A673 (cell line): ENCODE measurements around the gene C4orf50. TPM values are rescaled to one million over a fixed set of nuclear protein-coding genes. Genes with fewer than 3 reads are reported as not detected.

Experiments
- BruUV-seq: library from RNA; stranded (reverse); fragments of 400-500 nt; replicated peaks from 2 replicates; lab custom pipeline; 2021; lab: Mats Ljungman, UMichigan
- CTCF ChIA-PET: fragments of 300-600 bp; sonication (Branson Sonifier 250); formaldehyde crosslinking; loops from one replicate; lab custom pipeline; 2022; ENCODE audit warnings: antibody characterized with exemption; lab: Charles Lee
- POLR2A ChIA-PET: fragments of 300-600 bp; sonication (Branson Sonifier 250); formaldehyde crosslinking; loops from one replicate; lab custom pipeline; 2022; ENCODE audit warnings: antibody characterized with exemption; ENCODE audit not compliant: low non-redundant PET; lab: Charles Lee
- DNase-seq: peaks from one replicate; pipeline ENCODE4 v3.0.0-alpha.2; 2015; ENCODE audit warnings: low spot score
- H3K27ac ChIP-seq: fragments of 200-600 bp; sonication (generic); 2 replicates; pipeline ENCODE4 v1.5.1; 2016; ENCODE audit warnings: mixed run types, low read depth, mild to moderate bottlenecking, mixed read lengths, antibody characterized with exemption, low read length; ENCODE audit not compliant: poor library complexity, severe bottlenecking
- H3K27me3 ChIP-seq: fragments of 200-600 bp; sonication (generic); replicated peaks from 2 replicates; pipeline ENCODE4 v1.6.1; 2017; ENCODE audit warnings: mixed run types, low read depth, mild to moderate bottlenecking, mixed read lengths, antibody characterized with exemption, low read length; ENCODE audit not compliant: insufficient read depth, poor library complexity
- H3K36me3 ChIP-seq: fragments of 200-600 bp; sonication (generic); 2 replicates; pipeline ENCODE4 v1.6.1; 2016; ENCODE audit warnings: mixed run types, mild to moderate bottlenecking, mixed read lengths, antibody characterized with exemption, low read length; ENCODE audit not compliant: insufficient read depth, poor library complexity, severe bottlenecking
- H3K4me1 ChIP-seq: fragments of 200-600 bp; sonication (generic); 2 replicates; pipeline ENCODE4 v1.6.1; 2017; ENCODE audit warnings: mixed run types, mild to moderate bottlenecking, mixed read lengths, antibody characterized with exemption, low read length; ENCODE audit not compliant: insufficient read depth, poor library complexity, severe bottlenecking
- H3K4me3 ChIP-seq: fragments of 200-600 bp; sonication (generic); 2 replicates; pipeline ENCODE4 v1.5.1; 2016; ENCODE audit warnings: low read depth, mixed run types, mild to moderate bottlenecking, mixed read lengths, low read length; ENCODE audit not compliant: poor library complexity, severe bottlenecking
- H3K9me3 ChIP-seq: fragments of 200-600 bp; sonication (generic); 2 replicates; pipeline ENCODE4 v1.6.1; 2016; ENCODE audit warnings: mixed run types, low read depth, mild to moderate bottlenecking, mixed read lengths, antibody characterized with exemption, low read length; ENCODE audit not compliant: poor library complexity, severe bottlenecking
- EZH2 ChIP-seq: fragments of 200-600 bp; sonication (generic); IDR thresholded peaks from 2 replicates; pipeline ENCODE4 v1.6.1; 2017; ENCODE audit warnings: borderline replicate concordance, low read depth, mild to moderate bottlenecking, mixed read lengths, antibody characterized with exemption, low read length; ENCODE audit not compliant: poor library complexity, severe bottlenecking
- intact Hi-C: fragments of 100-400 bp; cut with micrococcal nuclease; formaldehyde crosslinking; loops from one replicate; pipeline ENCODE4 v1.10.0; 2022; ENCODE audit not compliant: unreplicated experiment
- total RNA-seq: library from RNA; stranded (reverse); gene quantifications from 2 replicates; pipeline ENCODE4 v1.2.3, GENCODE V29; 2021
- TF ChIP-seq, protein P1 (sequence below): fragments of 300-800, 200-600 bp; sonication (generic); conservative IDR thresholded peaks from 2 replicates; pipeline ENCODE4 v1.5.1; 2017; ENCODE audit warnings: low read depth, mild to moderate bottlenecking, antibody characterized with exemption, low read length, moderate library complexity, mixed read lengths

Gene C4orf50
- total RNA-seq, 1 experiment from 2014 or later, result not detected

DNA sequence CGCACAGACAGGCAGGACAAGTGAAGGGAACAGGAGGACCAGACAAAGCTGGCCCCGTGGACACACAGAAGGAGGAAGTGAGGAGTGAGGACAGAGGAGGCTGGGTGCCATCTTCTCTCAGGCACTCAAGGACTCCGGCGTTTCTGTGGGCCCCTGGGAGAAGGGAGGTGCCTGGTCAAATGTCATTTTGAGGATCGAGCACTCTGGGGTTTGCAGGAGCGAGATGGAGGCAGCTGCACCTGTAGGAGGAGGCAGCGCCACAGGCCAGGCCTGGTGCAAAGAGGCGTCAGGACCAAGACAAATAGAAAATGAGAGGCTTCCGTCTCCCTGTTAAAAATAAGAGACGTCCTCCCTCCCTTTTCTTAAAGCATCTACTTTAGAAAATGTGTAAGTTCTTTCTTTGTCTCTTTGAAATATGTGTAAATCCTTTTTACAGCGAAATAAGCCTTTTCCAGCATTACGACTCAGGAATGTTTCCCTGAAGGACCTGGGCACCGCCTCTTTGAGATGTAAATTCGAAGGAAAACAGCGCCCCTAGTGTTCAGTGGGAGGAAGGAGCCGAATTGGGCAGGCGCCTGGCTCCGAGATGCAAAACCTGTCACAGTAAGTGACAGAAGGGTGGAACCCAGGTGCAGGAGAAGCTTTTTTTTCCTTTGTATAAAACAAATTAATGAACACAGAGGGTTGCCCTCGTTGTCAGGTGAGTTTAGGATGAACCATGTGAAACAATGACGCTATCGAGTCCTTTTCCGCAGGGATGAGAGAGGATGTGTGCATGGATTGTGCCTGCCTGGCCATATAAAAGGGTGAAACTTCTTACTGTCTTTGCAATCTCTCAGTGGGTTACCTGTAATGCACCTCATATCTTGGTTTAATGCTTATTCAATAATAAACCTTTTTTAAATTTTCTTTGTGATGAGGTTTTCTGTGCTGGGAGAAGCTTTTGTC, 1.4 kb upstream of the C4orf50 start:
- peak; percentile 74 for DNase-seq

DNA sequence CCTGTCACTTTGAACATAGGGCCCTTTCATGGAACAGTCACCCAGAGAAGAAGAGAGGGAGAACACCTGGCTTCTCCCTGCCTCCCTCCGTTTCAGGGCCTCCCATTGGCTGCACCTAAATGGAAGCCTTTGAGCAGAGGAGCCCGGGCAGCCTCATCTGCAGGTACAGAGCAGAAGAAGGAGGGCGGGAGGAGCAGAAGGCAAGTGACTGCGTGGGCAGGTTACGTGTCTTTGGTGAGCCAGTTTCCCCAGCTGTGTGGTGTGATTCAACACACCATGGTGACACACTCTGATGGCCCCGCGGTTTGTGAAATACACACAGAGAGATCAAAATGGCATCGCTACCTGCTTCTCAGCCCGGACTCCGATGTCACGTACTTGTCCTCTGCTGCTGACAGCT, 431 bp downstream of the C4orf50 start:
- Histone ChIP-seq H3K4me3 (no peak overlapping the region), H3K4me1 (no peaks in the 10 kb centered on the region), H3K36me3 (no peaks in the 10 kb centered on the region), H3K9me3 (no peaks in the 10 kb centered on the region), H3K27ac (no peak overlapping the region), H3K27me3 (peaks cover 3% of the 10 kb centered on the region)
- intact Hi-C loops, result no loop called here
- BruUV-seq, result no TSS peak
- POLR2A ChIA-PET, result no interaction called here
- CTCF ChIA-PET, result no interaction called here
- TF ChIP-seq, protein P1, sequence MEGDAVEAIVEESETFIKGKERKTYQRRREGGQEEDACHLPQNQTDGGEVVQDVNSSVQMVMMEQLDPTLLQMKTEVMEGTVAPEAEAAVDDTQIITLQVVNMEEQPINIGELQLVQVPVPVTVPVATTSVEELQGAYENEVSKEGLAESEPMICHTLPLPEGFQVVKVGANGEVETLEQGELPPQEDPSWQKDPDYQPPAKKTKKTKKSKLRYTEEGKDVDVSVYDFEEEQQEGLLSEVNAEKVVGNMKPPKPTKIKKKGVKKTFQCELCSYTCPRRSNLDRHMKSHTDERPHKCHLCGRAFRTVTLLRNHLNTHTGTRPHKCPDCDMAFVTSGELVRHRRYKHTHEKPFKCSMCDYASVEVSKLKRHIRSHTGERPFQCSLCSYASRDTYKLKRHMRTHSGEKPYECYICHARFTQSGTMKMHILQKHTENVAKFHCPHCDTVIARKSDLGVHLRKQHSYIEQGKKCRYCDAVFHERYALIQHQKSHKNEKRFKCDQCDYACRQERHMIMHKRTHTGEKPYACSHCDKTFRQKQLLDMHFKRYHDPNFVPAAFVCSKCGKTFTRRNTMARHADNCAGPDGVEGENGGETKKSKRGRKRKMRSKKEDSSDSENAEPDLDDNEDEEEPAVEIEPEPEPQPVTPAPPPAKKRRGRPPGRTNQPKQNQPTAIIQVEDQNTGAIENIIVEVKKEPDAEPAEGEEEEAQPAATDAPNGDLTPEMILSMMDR, result no peak
- no peak for TF ChIP-seq EZH2
- DNase-seq, result no peak

More for the DNA sequence above, 1.4 kb upstream of the C4orf50 start:
- intact Hi-C loops, result no loop called here
- no TSS peak for BruUV-seq
- POLR2A ChIA-PET, result interaction anchor here (0.5 kb wide), 1 partner anchor 170 kb away, joined by 7 read pairs; no protein-coding TSS in a partner anchor
- Histone ChIP-seq H3K27ac (no peak overlapping the region), H3K4me1 (no peaks in the 10 kb centered on the region), H3K9me3 (no peaks in the 10 kb centered on the region), H3K36me3 (no peaks in the 10 kb centered on the region), H3K4me3 (no peak overlapping the region), H3K27me3 (peaks cover 3% of the 10 kb centered on the region)
- TF ChIP-seq, protein P1, result peak; percentile 94
- no peak for TF ChIP-seq EZH2
- CTCF ChIA-PET, result no interaction called here

DNA sequence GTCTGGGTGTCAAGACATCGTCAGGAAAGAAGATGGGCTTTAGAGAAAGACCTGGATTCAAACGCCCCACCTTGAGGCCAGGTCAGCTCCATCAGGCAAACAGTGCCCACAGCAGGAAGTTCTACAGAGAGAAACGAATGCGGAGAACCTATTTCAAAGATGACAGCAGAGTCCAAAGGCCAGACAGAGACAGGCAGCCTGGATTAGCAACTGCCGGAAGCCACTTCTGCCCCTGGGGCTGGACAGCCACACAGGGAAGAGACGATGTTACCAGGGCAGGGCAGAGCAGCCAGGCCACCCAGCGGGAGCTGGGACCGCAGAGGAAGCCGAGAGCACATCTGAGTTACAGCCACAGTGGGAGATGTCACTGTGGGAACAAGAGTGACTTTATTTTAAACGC, 1.2 kb downstream of the C4orf50 start:
- no peak for DNase-seq

More for the DNA sequence above, 1.2 kb downstream of the C4orf50 start:
- Histone ChIP-seq H3K36me3 (no peaks in the 10 kb centered on the region), H3K9me3 (no peaks in the 10 kb centered on the region), H3K4me3 (no peak overlapping the region), H3K4me1 (no peaks in the 10 kb centered on the region), H3K27ac (no peak overlapping the region), H3K27me3 (peaks cover 3% of the 10 kb centered on the region)
- POLR2A ChIA-PET, result no interaction called here
- TF ChIP-seq EZH2, result no peak
- TF ChIP-seq, protein P1, result no peak
- intact Hi-C loops, result no loop called here
- BruUV-seq, result no TSS peak
- CTCF ChIA-PET, result no interaction called here
